WTC11 (cell line): Measurements from ENCODE around the gene UMOD. TPM values are rescaled to one million over a fixed set of nuclear protein-coding genes. Genes with fewer than 3 reads are reported as not detected.

Source experiments
- ATAC-seq: fragments of 200-7000 bp; cut with Tn5 transposase; 2 replicates; pipeline ENCODE4 v1.10.0; 2021; ENCODE audit warnings: mild to moderate bottlenecking, moderate library complexity
- CTCF ChIA-PET: fragments of 300-600 bp; sonication (Branson Sonifier 250); formaldehyde crosslinking; loops from one replicate; lab custom pipeline; 2021; ENCODE audit warnings: antibody characterized with exemption; lab: Charles Lee
- POLR2A ChIA-PET: fragments of 350-600 bp; sonication (Branson Sonifier 250); formaldehyde crosslinking; loops from one replicate; lab custom pipeline; 2021; ENCODE audit warnings: antibody characterized with exemption; lab: Charles Lee
- DNase-seq: peaks from one replicate; pipeline ENCODE4 v3.0.0; 2021; ENCODE audit warnings: low spot score
- H3K27ac Mint-ChIP-seq: 2 replicates; pipeline ENCODE4 v1.8.0; 2021; ENCODE audit warnings: mixed read lengths
- H3K27me3 Mint-ChIP-seq: 2 replicates; pipeline ENCODE4 v1.8.0; 2021; ENCODE audit warnings: low read depth, mild to moderate bottlenecking, moderate library complexity, mixed read lengths
- H3K36me3 Mint-ChIP-seq: 2 replicates; pipeline ENCODE4 v1.8.0; 2021; ENCODE audit warnings: mixed read lengths
- H3K4me1 Mint-ChIP-seq: 2 replicates; pipeline ENCODE4 v1.8.0; 2022; ENCODE audit warnings: mixed read lengths
- H3K4me3 Mint-ChIP-seq: 2 replicates; pipeline ENCODE4 v1.8.0; 2021; ENCODE audit warnings: mild to moderate bottlenecking, moderate library complexity, mixed read lengths
- H3K9me3 Mint-ChIP-seq: 2 replicates; pipeline ENCODE4 v1.8.0; 2021; ENCODE audit warnings: mixed read lengths
- ELF4 ChIP-seq: sonication (generic); formaldehyde crosslinking; IDR thresholded peaks from 2 replicates; pipeline ENCODE4 v1.8.1; 2022; ENCODE audit warnings: low read depth, mild to moderate bottlenecking, moderate library complexity, missing genetic modification reagents
- EMX1 ChIP-seq: fragments of 250-450 bp; sonication (Bioruptor Pico); IDR thresholded peaks from 2 replicates; pipeline ENCODE4 v1.8.0; 2021; ENCODE audit warnings: mild to moderate bottlenecking
- FOXK1 ChIP-seq: sonication (generic); formaldehyde crosslinking; IDR thresholded peaks from 2 replicates; pipeline ENCODE4 v1.8.0; 2022; ENCODE audit warnings: mild to moderate bottlenecking, moderate library complexity, missing genetic modification reagents
- GABPB1 ChIP-seq: sonication (generic); formaldehyde crosslinking; IDR thresholded peaks from 2 replicates; pipeline ENCODE4 v1.8.1; 2023; ENCODE audit warnings: mild to moderate bottlenecking, missing genetic modification reagents
- MYBL2 ChIP-seq: sonication (generic); formaldehyde crosslinking; IDR thresholded peaks from 2 replicates; pipeline ENCODE4 v1.8.1; 2023; ENCODE audit warnings: mild to moderate bottlenecking, moderate library complexity, missing genetic modification reagents
- NFATC4 ChIP-seq: fragments of 250-450 bp; sonication (Bioruptor Pico); IDR thresholded peaks from 2 replicates; pipeline ENCODE4 v1.9.0; 2021; ENCODE audit warnings: mild to moderate bottlenecking
- OVOL2 ChIP-seq: fragments of 250-450 bp; sonication (Bioruptor Pico); IDR thresholded peaks from 2 replicates; pipeline ENCODE4 v1.9.0; 2021; ENCODE audit warnings: mild to moderate bottlenecking, borderline replicate concordance
- SOX15 ChIP-seq: fragments of 250-450 bp; sonication (Bioruptor Pico); IDR thresholded peaks from 2 replicates; pipeline ENCODE4 v1.9.0; 2021; ENCODE audit warnings: mild to moderate bottlenecking
- SP1 ChIP-seq: sonication (generic); formaldehyde crosslinking; conservative IDR thresholded peaks from 2 replicates; pipeline ENCODE4 v1.8.1; 2022; ENCODE audit warnings: missing genetic modification reagents
- ZNF138 ChIP-seq: sonication (generic); formaldehyde crosslinking; conservative IDR thresholded peaks from 2 replicates; pipeline ENCODE4 v1.8.1; 2022; ENCODE audit warnings: mild to moderate bottlenecking, moderate library complexity, missing genetic modification reagents
- ZNF263 ChIP-seq: sonication (generic); formaldehyde crosslinking; IDR thresholded peaks from 2 replicates; pipeline ENCODE4 v1.8.1; 2022; ENCODE audit warnings: low read depth, mild to moderate bottlenecking, moderate library complexity, missing genetic modification reagents
- total RNA-seq: library from RNA; stranded (reverse); gene quantifications from 3 replicates; pipeline ENCODE4 v1.2.3, GENCODE V29; 2021
- TF ChIP-seq, protein P1 (sequence below): sonication (generic); formaldehyde crosslinking; IDR thresholded peaks from 2 replicates; pipeline ENCODE4 v1.8.1; 2023; ENCODE audit warnings: mild to moderate bottlenecking, missing genetic modification reagents
- TF ChIP-seq, protein P2 (sequence below): fragments of 250-450 bp; sonication (Bioruptor Pico); conservative IDR thresholded peaks from 2 replicates; pipeline ENCODE4 v1.9.0; 2021; ENCODE audit warnings: mild to moderate bottlenecking
- TF ChIP-seq, protein P3 (sequence below): sonication (generic); formaldehyde crosslinking; IDR thresholded peaks from 2 replicates; pipeline ENCODE4 v1.8.1; 2023; ENCODE audit warnings: mild to moderate bottlenecking, moderate library complexity, missing genetic modification reagents
- TF ChIP-seq, protein P4 (sequence below): sonication (generic); formaldehyde crosslinking; conservative IDR thresholded peaks from 2 replicates; pipeline ENCODE4 v1.8.1; 2023; ENCODE audit warnings: mild to moderate bottlenecking, low read depth, missing genetic modification reagents, moderate library complexity
- TF ChIP-seq, protein P5 (sequence below): fragments of 250-450 bp; sonication (Bioruptor Pico); IDR thresholded peaks from 2 replicates; pipeline ENCODE4 v1.8.0; 2021; ENCODE audit warnings: mild to moderate bottlenecking
- TF ChIP-seq, protein P6 (sequence below): sonication (generic); formaldehyde crosslinking; IDR thresholded peaks from 2 replicates; pipeline ENCODE4 v1.8.1; 2022; ENCODE audit warnings: low read depth, mild to moderate bottlenecking, moderate library complexity, missing genetic modification reagents, borderline replicate concordance
- TF ChIP-seq, protein P7 (sequence below): fragments of 250-450 bp; sonication (Bioruptor Pico); IDR thresholded peaks from 2 replicates; pipeline ENCODE4 v2.1.2; 2022; ENCODE audit warnings: mild to moderate bottlenecking, moderate library complexity
- TF ChIP-seq, protein P8 (sequence below): fragments of 250-450 bp; sonication (Bioruptor Pico); IDR thresholded peaks from 2 replicates; pipeline ENCODE4 v1.9.0; 2021; ENCODE audit warnings: moderate library complexity, mild to moderate bottlenecking, inconsistent platforms, borderline replicate concordance

UMOD gene
- total RNA-seq, 1 experiment from 2014 or later: not detected

DNA sequence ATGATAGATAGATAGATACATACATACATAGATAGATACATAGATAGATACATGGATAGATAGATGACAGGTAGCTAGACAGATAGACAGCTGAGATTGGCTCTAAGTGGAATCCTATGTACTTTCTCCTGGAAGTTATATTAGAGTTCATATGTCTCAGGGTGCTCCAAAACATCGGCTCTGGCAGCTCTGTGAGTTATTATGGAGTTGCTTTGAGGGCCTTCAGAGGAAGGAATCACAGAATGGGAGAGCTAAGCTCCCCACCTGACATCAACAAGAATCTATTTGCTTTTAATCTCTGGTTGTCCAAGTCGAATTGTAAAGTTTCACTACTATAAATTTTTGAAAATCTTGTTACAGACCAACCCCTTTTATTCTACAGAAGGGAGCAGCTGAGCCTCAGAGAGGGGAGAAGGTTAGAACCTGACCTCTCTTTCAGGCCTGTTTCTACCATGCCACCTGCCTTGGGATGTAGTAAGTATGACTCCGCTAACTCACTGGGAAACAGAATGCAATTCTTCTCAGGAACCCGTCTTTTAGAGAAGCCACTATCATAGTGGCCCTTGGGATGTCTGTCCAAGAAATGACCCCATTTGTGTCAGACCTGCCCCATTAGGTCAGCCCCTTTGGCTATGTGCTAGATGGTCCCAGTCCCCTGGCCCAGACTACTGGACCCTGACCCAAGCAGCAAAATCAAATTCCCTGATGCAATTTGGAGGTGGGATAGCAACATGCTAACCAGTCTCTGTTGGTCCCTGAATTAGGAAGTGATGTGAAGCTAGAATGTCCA is 43.5 kb downstream of the UMOD start (continued):
- no peak for TF ChIP-seq NFATC4 (CRISPR knock-in tag)
- TF ChIP-seq OVOL2 (CRISPR knock-in tag): no peak
- TF ChIP-seq, protein P1, sequence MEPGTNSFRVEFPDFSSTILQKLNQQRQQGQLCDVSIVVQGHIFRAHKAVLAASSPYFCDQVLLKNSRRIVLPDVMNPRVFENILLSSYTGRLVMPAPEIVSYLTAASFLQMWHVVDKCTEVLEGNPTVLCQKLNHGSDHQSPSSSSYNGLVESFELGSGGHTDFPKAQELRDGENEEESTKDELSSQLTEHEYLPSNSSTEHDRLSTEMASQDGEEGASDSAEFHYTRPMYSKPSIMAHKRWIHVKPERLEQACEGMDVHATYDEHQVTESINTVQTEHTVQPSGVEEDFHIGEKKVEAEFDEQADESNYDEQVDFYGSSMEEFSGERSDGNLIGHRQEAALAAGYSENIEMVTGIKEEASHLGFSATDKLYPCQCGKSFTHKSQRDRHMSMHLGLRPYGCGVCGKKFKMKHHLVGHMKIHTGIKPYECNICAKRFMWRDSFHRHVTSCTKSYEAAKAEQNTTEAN (CRISPR knock-in tag): no peak
- TF ChIP-seq, protein P2, sequence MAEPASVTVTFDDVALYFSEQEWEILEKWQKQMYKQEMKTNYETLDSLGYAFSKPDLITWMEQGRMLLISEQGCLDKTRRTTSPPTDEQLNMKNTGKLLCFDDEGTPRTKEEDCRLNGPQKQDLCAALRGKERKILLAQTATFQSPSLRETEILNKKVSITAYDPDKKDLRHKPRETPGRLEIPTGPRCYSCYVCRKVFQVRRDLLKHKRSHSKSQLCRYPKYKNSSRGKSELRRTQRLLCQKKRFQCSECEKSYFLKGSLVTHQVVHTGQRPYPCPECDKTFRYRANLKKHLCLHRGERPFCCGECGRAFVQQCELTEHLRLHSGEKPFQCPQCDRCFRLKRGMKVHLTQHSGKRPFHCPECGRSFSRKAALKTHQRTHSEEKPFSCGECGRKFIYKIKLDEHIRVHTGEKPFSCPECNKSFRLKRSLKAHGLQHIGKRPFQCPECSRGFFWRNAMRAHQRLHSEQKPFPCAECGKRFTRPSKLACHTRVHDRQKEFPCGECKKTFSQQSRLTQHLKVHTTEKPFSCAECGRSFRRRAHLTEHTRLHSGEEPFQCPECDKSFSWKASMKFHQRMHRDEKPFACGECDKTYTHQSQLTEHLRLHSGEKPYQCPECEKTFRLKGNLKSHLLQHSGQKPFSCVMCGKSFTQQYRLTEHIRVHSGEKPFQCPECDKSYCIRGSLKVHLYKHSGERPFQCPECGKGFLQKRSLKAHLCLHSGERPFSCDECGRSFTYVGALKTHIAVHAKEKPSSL (CRISPR knock-in tag): no peak
- TF ChIP-seq, protein P3, sequence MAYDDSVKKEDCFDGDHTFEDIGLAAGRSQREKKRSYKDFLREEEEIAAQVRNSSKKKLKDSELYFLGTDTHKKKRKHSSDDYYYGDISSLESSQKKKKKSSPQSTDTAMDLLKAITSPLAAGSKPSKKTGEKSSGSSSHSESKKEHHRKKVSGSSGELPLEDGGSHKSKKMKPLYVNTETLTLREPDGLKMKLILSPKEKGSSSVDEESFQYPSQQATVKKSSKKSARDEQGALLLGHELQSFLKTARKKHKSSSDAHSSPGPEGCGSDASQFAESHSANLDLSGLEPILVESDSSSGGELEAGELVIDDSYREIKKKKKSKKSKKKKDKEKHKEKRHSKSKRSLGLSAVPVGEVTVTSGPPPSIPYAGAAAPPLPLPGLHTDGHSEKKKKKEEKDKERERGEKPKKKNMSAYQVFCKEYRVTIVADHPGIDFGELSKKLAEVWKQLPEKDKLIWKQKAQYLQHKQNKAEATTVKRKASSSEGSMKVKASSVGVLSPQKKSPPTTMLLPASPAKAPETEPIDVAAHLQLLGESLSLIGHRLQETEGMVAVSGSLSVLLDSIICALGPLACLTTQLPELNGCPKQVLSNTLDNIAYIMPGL (CRISPR knock-in tag): no peak
- no peak for TF ChIP-seq GABPB1

DNA sequence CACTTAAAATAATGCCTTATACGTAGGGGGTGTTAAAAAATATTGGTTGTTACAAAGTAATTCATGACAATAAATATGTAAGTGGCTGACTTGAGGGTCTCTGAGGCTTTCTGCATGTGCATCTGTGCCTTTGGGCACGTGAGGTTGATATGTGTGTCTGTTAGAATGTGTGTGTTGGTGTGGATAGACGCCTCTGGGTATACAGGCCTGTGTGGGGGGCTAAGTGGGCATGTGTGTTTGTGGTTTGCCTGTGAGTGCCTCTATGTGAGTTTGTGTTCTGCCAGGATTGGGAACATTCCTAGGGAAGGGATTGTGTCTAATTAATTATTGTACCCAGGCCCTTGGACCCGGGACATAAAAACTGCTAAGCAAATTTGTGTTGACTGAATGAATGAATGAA is 44.2 kb downstream of the UMOD start:
- CTCF ChIA-PET: interaction anchor here (0.8 to 2.0 kb wide), 2 partner anchors 8 to 401 kb away, joined by 3 to 16 read pairs; no protein-coding TSS in a partner anchor
- H3K36me3 Mint-ChIP-seq: no peaks in the 10 kb centered on the region
- POLR2A ChIA-PET: no interaction called here
- H3K27ac Mint-ChIP-seq: no peak overlapping the region
- DNase-seq (no peak), ATAC-seq (no peak)
- no peak for TF ChIP-seq ZNF263 (CRISPR knock-in tag)
- TF ChIP-seq ELF4 (CRISPR knock-in tag): no peak
- no peaks in the 10 kb centered on the region for H3K4me1 Mint-ChIP-seq
- no peak overlapping the region for H3K4me3 Mint-ChIP-seq
- no peaks in the 10 kb centered on the region for H3K27me3 Mint-ChIP-seq
- peaks cover 12% of the 10 kb centered on the region for H3K9me3 Mint-ChIP-seq

DNA sequence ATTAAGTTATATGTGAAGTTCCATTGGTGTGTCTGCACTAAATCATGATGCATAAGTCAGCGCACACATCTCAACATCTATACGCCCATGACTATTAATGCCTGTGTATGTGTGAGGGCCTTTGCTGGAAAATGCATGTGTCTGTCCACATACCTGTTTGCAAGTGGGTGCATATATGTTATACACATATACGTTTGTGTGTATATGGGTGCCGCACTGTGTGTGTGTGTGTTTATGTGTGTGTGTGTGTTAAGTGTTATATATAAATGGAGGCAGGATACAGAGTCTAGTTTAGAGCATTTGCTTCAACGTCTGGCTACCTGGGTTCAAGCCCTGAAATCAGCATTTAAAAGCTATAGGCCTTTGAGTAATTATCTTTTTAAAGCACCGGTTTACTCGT is 44.7 kb downstream of the UMOD start:
- TF ChIP-seq, protein P4, sequence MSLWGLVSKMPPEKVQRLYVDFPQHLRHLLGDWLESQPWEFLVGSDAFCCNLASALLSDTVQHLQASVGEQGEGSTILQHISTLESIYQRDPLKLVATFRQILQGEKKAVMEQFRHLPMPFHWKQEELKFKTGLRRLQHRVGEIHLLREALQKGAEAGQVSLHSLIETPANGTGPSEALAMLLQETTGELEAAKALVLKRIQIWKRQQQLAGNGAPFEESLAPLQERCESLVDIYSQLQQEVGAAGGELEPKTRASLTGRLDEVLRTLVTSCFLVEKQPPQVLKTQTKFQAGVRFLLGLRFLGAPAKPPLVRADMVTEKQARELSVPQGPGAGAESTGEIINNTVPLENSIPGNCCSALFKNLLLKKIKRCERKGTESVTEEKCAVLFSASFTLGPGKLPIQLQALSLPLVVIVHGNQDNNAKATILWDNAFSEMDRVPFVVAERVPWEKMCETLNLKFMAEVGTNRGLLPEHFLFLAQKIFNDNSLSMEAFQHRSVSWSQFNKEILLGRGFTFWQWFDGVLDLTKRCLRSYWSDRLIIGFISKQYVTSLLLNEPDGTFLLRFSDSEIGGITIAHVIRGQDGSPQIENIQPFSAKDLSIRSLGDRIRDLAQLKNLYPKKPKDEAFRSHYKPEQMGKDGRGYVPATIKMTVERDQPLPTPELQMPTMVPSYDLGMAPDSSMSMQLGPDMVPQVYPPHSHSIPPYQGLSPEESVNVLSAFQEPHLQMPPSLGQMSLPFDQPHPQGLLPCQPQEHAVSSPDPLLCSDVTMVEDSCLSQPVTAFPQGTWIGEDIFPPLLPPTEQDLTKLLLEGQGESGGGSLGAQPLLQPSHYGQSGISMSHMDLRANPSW (CRISPR knock-in tag): no peak
- TF ChIP-seq, protein P5, sequence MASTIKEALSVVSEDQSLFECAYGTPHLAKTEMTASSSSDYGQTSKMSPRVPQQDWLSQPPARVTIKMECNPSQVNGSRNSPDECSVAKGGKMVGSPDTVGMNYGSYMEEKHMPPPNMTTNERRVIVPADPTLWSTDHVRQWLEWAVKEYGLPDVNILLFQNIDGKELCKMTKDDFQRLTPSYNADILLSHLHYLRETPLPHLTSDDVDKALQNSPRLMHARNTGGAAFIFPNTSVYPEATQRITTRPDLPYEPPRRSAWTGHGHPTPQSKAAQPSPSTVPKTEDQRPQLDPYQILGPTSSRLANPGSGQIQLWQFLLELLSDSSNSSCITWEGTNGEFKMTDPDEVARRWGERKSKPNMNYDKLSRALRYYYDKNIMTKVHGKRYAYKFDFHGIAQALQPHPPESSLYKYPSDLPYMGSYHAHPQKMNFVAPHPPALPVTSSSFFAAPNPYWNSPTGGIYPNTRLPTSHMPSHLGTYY (CRISPR knock-in tag): no peak
- no peak for TF ChIP-seq FOXK1 (CRISPR knock-in tag)
- TF ChIP-seq ZNF138 (CRISPR knock-in tag): no peak
- no peak for TF ChIP-seq MYBL2
- TF ChIP-seq SP1 (CRISPR knock-in tag): no peak
- TF ChIP-seq, protein P6, sequence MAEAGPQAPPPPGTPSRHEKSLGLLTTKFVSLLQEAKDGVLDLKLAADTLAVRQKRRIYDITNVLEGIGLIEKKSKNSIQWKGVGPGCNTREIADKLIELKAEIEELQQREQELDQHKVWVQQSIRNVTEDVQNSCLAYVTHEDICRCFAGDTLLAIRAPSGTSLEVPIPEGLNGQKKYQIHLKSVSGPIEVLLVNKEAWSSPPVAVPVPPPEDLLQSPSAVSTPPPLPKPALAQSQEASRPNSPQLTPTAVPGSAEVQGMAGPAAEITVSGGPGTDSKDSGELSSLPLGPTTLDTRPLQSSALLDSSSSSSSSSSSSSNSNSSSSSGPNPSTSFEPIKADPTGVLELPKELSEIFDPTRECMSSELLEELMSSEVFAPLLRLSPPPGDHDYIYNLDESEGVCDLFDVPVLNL (CRISPR knock-in tag): no peak
- TF ChIP-seq, protein P7, sequence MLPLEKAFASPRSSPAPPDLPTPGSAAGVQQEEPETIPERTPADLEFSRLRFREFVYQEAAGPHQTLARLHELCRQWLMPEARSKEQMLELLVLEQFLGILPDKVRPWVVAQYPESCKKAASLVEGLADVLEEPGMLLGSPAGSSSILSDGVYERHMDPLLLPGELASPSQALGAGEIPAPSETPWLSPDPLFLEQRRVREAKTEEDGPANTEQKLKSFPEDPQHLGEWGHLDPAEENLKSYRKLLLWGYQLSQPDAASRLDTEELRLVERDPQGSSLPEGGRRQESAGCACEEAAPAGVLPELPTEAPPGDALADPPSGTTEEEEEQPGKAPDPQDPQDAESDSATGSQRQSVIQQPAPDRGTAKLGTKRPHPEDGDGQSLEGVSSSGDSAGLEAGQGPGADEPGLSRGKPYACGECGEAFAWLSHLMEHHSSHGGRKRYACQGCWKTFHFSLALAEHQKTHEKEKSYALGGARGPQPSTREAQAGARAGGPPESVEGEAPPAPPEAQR (CRISPR knock-in tag): no peak
- TF ChIP-seq SOX15 (CRISPR knock-in tag): no peak
- TF ChIP-seq EMX1 (CRISPR knock-in tag): no peak
- TF ChIP-seq, protein P8, sequence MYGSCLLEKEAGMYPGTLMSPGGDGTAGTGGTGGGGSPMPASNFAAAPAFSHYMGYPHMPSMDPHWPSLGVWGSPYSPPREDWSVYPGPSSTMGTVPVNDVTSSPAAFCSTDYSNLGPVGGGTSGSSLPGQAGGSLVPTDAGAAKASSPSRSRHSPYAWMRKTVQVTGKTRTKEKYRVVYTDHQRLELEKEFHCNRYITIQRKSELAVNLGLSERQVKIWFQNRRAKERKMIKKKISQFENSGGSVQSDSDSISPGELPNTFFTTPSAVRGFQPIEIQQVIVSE (CRISPR knock-in tag): no peak
- Mint-ChIP-seq H3K27me3 (no peaks in the 10 kb centered on the region), H3K4me1 (no peaks in the 10 kb centered on the region), H3K9me3 (peaks cover 9% of the 10 kb centered on the region), H3K27ac (no peak overlapping the region), H3K36me3 (no peaks in the 10 kb centered on the region), H3K4me3 (no peak overlapping the region)
- ATAC-seq (no peak), DNase-seq (no peak)
- ChIA-PET CTCF (interaction anchor here (0.8 to 2.3 kb wide), 2 partner anchors 78 to 400 kb away, joined by 3 to 5 read pairs; no protein-coding TSS in a partner anchor), POLR2A (no interaction called here)
